GM23248 (cell line): ENCODE measurements around the gene JPH2.

ENCODE experiments used
- EZH2 ChIP-seq: fragments of 200-600 bp; sonication (generic); IDR thresholded peaks from 2 replicates; pipeline ENCODE4 v1.6.1; 2018; ENCODE audit warnings: antibody characterized with exemption, mild to moderate bottlenecking; ENCODE audit not compliant: insufficient read depth, poor library complexity, severe bottlenecking
- EZH2phosphoT487 ChIP-seq: fragments of 200-600 bp; sonication (generic); IDR thresholded peaks from 2 replicates; pipeline ENCODE4 v1.6.1; 2018; ENCODE audit warnings: antibody characterized with exemption, moderate library complexity, mild to moderate bottlenecking, low read depth; ENCODE audit not compliant: insufficient read depth

- TF ChIP-seq EZH2phosphoT487 (no peak), EZH2 (no peak)
Measured at GRCh38 chr20:44186201-44186600, 787 bp downstream of the JPH2 start.
